HL-60 (cell line): ENCODE results near the gene IL17B.

Experiments used
- GABPA ChIP-seq: IDR thresholded peaks from 2 replicates; pipeline ENCODE4 v1.6.1; 2012; ENCODE audit warnings: low read depth
- POLR2AphosphoS5 ChIP-seq: IDR thresholded peaks from 2 replicates; pipeline ENCODE4 v1.6.1; 2012; ENCODE audit warnings: low read depth
- REST ChIP-seq: IDR thresholded peaks from 2 replicates; pipeline ENCODE4 v1.6.1; 2012; ENCODE audit warnings: low read depth; ENCODE audit not compliant: insufficient replicate concordance
- SPI1 ChIP-seq: IDR thresholded peaks from 2 replicates; pipeline ENCODE4 v1.6.1; 2012; ENCODE audit warnings: low read depth, mild to moderate bottlenecking, borderline replicate concordance
- TF ChIP-seq, protein P1 (sequence below): IDR thresholded peaks from one replicate; pipeline ENCODE4 v1.5.1; 2011; ENCODE audit warnings: low read length, control low read depth, inconsistent platforms; ENCODE audit not compliant: insufficient read depth

DNA sequence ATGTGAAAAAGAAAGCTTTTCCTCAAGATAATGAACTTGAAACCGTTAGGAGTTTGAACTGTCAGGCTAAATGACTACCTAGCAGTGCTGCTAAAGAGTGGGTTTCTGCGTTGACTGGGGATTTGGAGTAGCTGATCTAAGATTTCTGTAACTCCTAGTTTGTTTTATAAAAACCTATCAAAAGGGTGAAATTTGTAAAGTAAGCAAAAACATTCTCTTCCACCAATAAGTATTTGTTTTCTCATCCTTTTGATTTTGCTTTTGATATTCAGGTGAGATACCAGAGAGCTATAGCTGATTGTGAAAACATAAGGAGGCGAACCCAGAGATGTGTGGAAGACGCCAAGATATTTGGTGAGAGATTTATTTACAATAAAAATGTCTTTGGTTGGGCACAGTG is 29.7 kb downstream of the IL17B start:
- TF ChIP-seq, protein P1, sequence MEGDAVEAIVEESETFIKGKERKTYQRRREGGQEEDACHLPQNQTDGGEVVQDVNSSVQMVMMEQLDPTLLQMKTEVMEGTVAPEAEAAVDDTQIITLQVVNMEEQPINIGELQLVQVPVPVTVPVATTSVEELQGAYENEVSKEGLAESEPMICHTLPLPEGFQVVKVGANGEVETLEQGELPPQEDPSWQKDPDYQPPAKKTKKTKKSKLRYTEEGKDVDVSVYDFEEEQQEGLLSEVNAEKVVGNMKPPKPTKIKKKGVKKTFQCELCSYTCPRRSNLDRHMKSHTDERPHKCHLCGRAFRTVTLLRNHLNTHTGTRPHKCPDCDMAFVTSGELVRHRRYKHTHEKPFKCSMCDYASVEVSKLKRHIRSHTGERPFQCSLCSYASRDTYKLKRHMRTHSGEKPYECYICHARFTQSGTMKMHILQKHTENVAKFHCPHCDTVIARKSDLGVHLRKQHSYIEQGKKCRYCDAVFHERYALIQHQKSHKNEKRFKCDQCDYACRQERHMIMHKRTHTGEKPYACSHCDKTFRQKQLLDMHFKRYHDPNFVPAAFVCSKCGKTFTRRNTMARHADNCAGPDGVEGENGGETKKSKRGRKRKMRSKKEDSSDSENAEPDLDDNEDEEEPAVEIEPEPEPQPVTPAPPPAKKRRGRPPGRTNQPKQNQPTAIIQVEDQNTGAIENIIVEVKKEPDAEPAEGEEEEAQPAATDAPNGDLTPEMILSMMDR, result no peak
- no peak for TF ChIP-seq GABPA
- no peak for TF ChIP-seq POLR2AphosphoS5
- TF ChIP-seq SPI1, result no peak
- no peak for TF ChIP-seq REST
